ENCODE results near the gene ZDHHC22.
A peak's percentile ranks its signal among the peaks of the same experiment; 100 is the strongest.

Gene ZDHHC22

GRCh38 chr14:77126461-77126990, 15.1 kb downstream of the ZDHHC22 start:
- Histone ChIP-seq H3K9me3 (ENCODE audit: control insufficient read depth, insufficient read depth, low read length) (no peaks in the 10 kb centered on the region), H3K27me3 (ENCODE audit: control insufficient read depth, insufficient read depth, low read length) (no peaks in the 10 kb centered on the region), H3K4me3 (ENCODE audit: low read length) (no peak overlapping the region), H3K36me3 (ENCODE audit: control insufficient read depth, insufficient read depth, low read length) (no peaks in the 10 kb centered on the region), H3K4me1 (ENCODE audit: control insufficient read depth, insufficient read depth, low read length) (peaks cover 5% of the 10 kb centered on the region), H3K27ac (ENCODE audit: low read length) (no peak overlapping the region)
- WGBS (ENCODE audit: insufficient coverage, insufficient read length): no CpG with 5 or more reads among the region's 4 CpGs
- DNase-seq (ENCODE audit: low read depth, low spot score): no peak

GRCh38 chr14:77125823-77126325, 15.7 kb downstream of the ZDHHC22 start:
- Histone ChIP-seq H3K4me1 (ENCODE audit: control insufficient read depth, insufficient read depth, low read length) (peaks cover 5% of the 10 kb centered on the region), H3K9me3 (ENCODE audit: control insufficient read depth, insufficient read depth, low read length) (no peaks in the 10 kb centered on the region), H3K27ac (ENCODE audit: low read length) (no peak overlapping the region), H3K4me3 (ENCODE audit: low read length) (no peak overlapping the region), H3K27me3 (ENCODE audit: control insufficient read depth, insufficient read depth, low read length) (no peaks in the 10 kb centered on the region), H3K36me3 (ENCODE audit: control insufficient read depth, insufficient read depth, low read length) (no peaks in the 10 kb centered on the region)
- no peak for DNase-seq (ENCODE audit: low read depth, low spot score)
- no CpG with 5 or more reads among the region's 8 CpGs for WGBS (ENCODE audit: insufficient coverage, insufficient read length)

GRCh38 chr14:77125281-77125801, 16.2 kb downstream of the ZDHHC22 start:
- DNase-seq (ENCODE audit: low read depth, low spot score): no peak
- peak overlapping the region; percentile 35; the same call in 1 of the 2 replicates for H3K4me3 ChIP-seq (ENCODE audit: low read length)
- no peaks in the 10 kb centered on the region for H3K27me3 ChIP-seq (ENCODE audit: control insufficient read depth, insufficient read depth, low read length)

GRCh38 chr14:77124345-77125280, 17.0 kb downstream of the ZDHHC22 start:
- Histone ChIP-seq H3K27ac (ENCODE audit: low read length) (no peak overlapping the region), H3K36me3 (ENCODE audit: control insufficient read depth, insufficient read depth, low read length) (no peaks in the 10 kb centered on the region), H3K4me3 (ENCODE audit: low read length) (peak overlapping the region; percentile 35; the same call in 1 of the 2 replicates), H3K9me3 (ENCODE audit: control insufficient read depth, insufficient read depth, low read length) (no peaks in the 10 kb centered on the region), H3K27me3 (ENCODE audit: control insufficient read depth, insufficient read depth, low read length) (no peaks in the 10 kb centered on the region), H3K4me1 (ENCODE audit: control insufficient read depth, insufficient read depth, low read length) (peaks cover 5% of the 10 kb centered on the region)
- no CpG with 5 or more reads among the region's 73 CpGs for WGBS (ENCODE audit: insufficient coverage, insufficient read length)
- DNase-seq (ENCODE audit: low read depth, low spot score): no peak

More at GRCh38 chr14:77125281-77125801, 16.2 kb downstream of the ZDHHC22 start:
- WGBS (ENCODE audit: insufficient coverage, insufficient read length): no CpG with 5 or more reads among the region's 30 CpGs
- no peak overlapping the region for H3K27ac ChIP-seq (ENCODE audit: low read length)
- peaks cover 5% of the 10 kb centered on the region for H3K4me1 ChIP-seq (ENCODE audit: control insufficient read depth, insufficient read depth, low read length)
- no peaks in the 10 kb centered on the region for H3K9me3 ChIP-seq (ENCODE audit: control insufficient read depth, insufficient read depth, low read length)
- no peaks in the 10 kb centered on the region for H3K36me3 ChIP-seq (ENCODE audit: control insufficient read depth, insufficient read depth, low read length)

GRCh38 chr14:77123381-77124325, 17.9 kb downstream of the ZDHHC22 start:
- H3K36me3 ChIP-seq (ENCODE audit: control insufficient read depth, insufficient read depth, low read length): no peaks in the 10 kb centered on the region
- H3K9me3 ChIP-seq (ENCODE audit: control insufficient read depth, insufficient read depth, low read length): no peaks in the 10 kb centered on the region
- peaks cover 5% of the 10 kb centered on the region for H3K4me1 ChIP-seq (ENCODE audit: control insufficient read depth, insufficient read depth, low read length)
- no CpG with 5 or more reads among the region's 9 CpGs for WGBS (ENCODE audit: insufficient coverage, insufficient read length)
- no peak overlapping the region for H3K27ac ChIP-seq (ENCODE audit: low read length)
- no peak overlapping the region for H3K4me3 ChIP-seq (ENCODE audit: low read length)
- no peak for DNase-seq (ENCODE audit: low read depth, low spot score)
- no peaks in the 10 kb centered on the region for H3K27me3 ChIP-seq (ENCODE audit: control insufficient read depth, insufficient read depth, low read length)

GRCh38 chr14:77122526-77123125, 19.0 kb downstream of the ZDHHC22 start:
- Histone ChIP-seq H3K9me3 (ENCODE audit: control insufficient read depth, insufficient read depth, low read length) (no peaks in the 10 kb centered on the region), H3K36me3 (ENCODE audit: control insufficient read depth, insufficient read depth, low read length) (no peaks in the 10 kb centered on the region), H3K4me1 (ENCODE audit: control insufficient read depth, insufficient read depth, low read length) (peaks cover 5% of the 10 kb centered on the region), H3K4me3 (ENCODE audit: low read length) (no peak overlapping the region), H3K27me3 (ENCODE audit: control insufficient read depth, insufficient read depth, low read length) (no peaks in the 10 kb centered on the region), H3K27ac (ENCODE audit: low read length) (no peak overlapping the region)
- no CpG with 5 or more reads among the region's 6 CpGs for WGBS (ENCODE audit: insufficient coverage, insufficient read length)
- no peak for DNase-seq (ENCODE audit: low read depth, low spot score)

GRCh38 chr14:77120771-77121743, 20.5 kb downstream of the ZDHHC22 start:
- no peak for DNase-seq (ENCODE audit: low read depth, low spot score)
- WGBS (ENCODE audit: insufficient coverage, insufficient read length): no CpG with 5 or more reads among the region's 9 CpGs
- Histone ChIP-seq H3K36me3 (ENCODE audit: control insufficient read depth, insufficient read depth, low read length) (no peaks in the 10 kb centered on the region), H3K27ac (ENCODE audit: low read length) (no peak overlapping the region), H3K27me3 (ENCODE audit: control insufficient read depth, insufficient read depth, low read length) (no peaks in the 10 kb centered on the region), H3K9me3 (ENCODE audit: control insufficient read depth, insufficient read depth, low read length) (no peaks in the 10 kb centered on the region), H3K4me3 (ENCODE audit: low read length) (no peak overlapping the region), H3K4me1 (ENCODE audit: control insufficient read depth, insufficient read depth, low read length) (peaks cover 4% of the 10 kb centered on the region)

- Histone ChIP-seq H3K27ac (ENCODE audit: low read length) (no peak overlapping the region), H3K4me3 (ENCODE audit: low read length) (no peak overlapping the region), H3K4me1 (ENCODE audit: control insufficient read depth, insufficient read depth, low read length) (peaks cover 4% of the 10 kb centered on the region; the same call in 1 of the 2 replicates), H3K9me3 (ENCODE audit: control insufficient read depth, insufficient read depth, low read length) (no peaks in the 10 kb centered on the region), H3K36me3 (ENCODE audit: control insufficient read depth, insufficient read depth, low read length) (no peaks in the 10 kb centered on the region), H3K27me3 (ENCODE audit: control insufficient read depth, insufficient read depth, low read length) (no peaks in the 10 kb centered on the region)
- DNase-seq (ENCODE audit: low read depth, low spot score): no peak
- WGBS (ENCODE audit: insufficient coverage, insufficient read length): no CpG with 5 or more reads among the region's 7 CpGs
Observed at GRCh38 chr14:77119851-77120250, 21.7 kb downstream of the ZDHHC22 start.
